ENCODE results near the gene CCBE1.

DNA sequence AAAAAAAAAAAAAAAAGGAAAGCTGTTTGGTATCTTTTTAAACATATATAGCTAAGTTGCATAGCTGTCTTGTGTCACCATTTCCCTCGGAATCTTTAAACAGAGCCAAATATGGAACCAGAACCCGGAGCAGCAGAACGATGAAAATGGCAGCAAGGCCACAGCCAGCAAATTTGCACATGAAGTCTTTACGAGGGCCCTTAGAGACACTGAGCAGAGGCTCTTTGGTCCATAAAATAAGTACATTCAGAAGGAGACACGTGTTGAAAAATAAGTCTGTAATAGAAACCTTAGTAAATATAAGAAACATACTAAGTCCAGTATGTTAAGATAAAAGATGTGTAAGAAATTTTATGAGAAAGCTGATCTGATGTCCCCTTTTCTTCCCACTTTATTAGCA, 16.2 kb downstream of the CCBE1 start:
- TF ChIP-seq POLR2AphosphoS5 (IDR thresholded peaks at IDR 0.05; ENCODE audit: low read depth, low read length) (no peak), TAF1 (IDR thresholded peaks at IDR 0.05; ENCODE audit: borderline replicate concordance, insufficient read depth, low read length) (no peak), SIN3A (IDR thresholded peaks at IDR 0.05; ENCODE audit: borderline replicate concordance, insufficient read depth, low read length) (no peak), FOXP2 (optimal IDR thresholded peaks at IDR 0.05; ENCODE audit: borderline replicate concordance, extremely low read depth, extremely low read length, insufficient read depth) (no peak)
- TF ChIP-seq, protein P1, sequence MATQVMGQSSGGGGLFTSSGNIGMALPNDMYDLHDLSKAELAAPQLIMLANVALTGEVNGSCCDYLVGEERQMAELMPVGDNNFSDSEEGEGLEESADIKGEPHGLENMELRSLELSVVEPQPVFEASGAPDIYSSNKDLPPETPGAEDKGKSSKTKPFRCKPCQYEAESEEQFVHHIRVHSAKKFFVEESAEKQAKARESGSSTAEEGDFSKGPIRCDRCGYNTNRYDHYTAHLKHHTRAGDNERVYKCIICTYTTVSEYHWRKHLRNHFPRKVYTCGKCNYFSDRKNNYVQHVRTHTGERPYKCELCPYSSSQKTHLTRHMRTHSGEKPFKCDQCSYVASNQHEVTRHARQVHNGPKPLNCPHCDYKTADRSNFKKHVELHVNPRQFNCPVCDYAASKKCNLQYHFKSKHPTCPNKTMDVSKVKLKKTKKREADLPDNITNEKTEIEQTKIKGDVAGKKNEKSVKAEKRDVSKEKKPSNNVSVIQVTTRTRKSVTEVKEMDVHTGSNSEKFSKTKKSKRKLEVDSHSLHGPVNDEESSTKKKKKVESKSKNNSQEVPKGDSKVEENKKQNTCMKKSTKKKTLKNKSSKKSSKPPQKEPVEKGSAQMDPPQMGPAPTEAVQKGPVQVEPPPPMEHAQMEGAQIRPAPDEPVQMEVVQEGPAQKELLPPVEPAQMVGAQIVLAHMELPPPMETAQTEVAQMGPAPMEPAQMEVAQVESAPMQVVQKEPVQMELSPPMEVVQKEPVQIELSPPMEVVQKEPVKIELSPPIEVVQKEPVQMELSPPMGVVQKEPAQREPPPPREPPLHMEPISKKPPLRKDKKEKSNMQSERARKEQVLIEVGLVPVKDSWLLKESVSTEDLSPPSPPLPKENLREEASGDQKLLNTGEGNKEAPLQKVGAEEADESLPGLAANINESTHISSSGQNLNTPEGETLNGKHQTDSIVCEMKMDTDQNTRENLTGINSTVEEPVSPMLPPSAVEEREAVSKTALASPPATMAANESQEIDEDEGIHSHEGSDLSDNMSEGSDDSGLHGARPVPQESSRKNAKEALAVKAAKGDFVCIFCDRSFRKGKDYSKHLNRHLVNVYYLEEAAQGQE (IDR thresholded peaks at IDR 0.05; ENCODE audit: insufficient read depth in 1 of 2, low read depth in 2 of 2, low read length in 2 of 2): no peak

Data from PFSK-1 (cell line).